Stimulated activated CD8-positive, alpha-beta memory T cell treated with anti-CD3 and anti-CD28 coated beads, Interleukin-4, amount 100 ng/mL, for 4 hours (primary cell): ENCODE data around the gene HCN3.

Source experiments
- DNase-seq, 2 donors: peaks; one replicate each; pipeline ENCODE4 v3.0.0-alpha.2; 2020; ENCODE audit warnings: low read depth in 2 of 2, low spot score in 1 of 2

Gene HCN3

GRCh38 chr1:155254228-155254713 lies 23.0 kb upstream of the HCN3 start:
- DNase-seq: no peak

DNA sequence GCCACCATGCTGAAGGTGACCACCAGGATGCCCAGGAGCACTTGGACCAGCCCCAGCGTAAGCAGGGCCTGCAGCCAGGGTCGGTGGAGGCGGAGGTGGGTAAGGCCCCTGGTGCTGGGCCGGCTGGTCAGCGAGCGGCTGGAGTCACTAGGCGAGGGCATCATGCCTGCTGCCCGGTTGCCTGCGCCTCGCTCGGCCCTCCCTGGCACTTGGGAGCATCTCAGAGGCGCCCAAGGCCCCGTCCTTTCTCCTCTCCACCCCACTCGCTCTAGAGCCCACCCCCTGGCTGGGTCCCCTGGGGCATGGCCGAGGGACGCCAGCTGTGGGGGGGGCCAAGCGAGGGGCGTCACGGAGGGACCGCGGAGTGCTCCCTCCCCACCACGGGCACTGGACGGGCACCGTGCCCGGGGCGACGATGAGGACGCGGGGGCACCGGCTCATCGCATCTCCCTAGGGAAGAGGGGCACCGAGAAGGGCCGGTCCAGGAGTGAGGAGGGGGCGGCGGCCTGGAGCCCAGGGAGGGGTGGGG lies 22.5 kb upstream of the HCN3 start:
- DNase-seq: no peak

GRCh38 chr1:155255243-155256007 lies 21.8 kb upstream of the HCN3 start, which contains the start of gene ENTREP3:
Gene ENTREP3, minus strand, starts transcription at chr1:155255483. Its CDS starts 606 bp downstream, at chr1:155254877.
- DNase-seq: peak in 1 of 2 donors; percentile 39

DNA sequence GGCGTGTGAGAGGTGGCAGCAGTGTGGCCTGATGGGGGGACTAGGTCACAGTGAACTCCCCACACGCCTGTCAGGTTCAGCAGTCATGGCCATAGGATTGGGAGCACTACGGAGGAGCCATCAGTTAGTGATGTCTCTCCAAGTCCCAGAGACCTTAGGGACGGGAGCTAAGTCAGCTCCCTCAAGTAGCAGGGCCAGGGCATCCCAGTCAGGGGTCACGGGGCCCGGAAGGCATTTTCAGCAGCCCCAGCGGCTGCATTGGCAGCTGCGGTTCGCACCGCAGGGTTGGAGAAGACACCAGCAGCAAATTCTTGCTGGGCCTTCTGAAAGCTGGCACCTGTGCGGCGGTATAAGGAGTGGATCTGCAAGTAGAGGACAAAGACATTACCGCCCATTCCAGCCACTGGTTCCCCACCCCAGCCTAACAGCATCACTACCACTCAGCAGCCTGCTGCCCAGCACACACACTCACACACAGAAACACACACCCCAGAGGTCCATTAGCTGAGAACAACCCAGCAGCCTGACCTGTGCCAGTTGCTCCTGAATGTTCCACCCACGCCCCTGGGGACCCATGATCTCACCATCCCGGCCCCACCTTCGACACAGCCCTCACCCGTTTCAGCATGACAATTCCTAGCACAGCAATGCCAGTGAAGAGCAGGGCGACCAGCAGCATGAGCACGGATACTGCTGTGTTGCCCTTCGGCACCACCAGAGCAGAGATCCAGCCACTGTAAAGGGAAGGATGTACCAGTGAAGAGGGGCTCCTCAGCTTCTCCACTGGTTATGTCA lies 21.0 kb upstream of the HCN3 start:
- no peak for DNase-seq

- DNase-seq: no peak
Measured at GRCh38 chr1:155260276-155260675, 17.0 kb upstream of the HCN3 start.

DNA sequence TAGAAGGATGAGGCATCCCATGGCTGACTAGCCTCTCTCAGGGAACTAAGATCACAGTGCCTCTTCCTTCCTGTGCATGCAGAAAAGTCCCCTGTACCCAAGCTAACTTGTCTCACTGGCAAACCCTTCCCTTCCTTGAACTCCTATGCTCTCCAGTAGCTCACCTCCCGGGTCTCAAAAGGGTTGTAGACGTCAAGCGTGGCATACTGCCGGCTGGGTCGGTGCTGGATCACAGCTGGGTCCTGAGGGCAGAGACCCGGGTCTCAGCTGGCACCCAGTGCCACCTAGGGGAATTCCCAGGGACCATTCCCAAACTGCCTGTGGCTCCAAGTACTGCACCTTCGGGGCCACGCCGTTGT lies 15.8 kb upstream of the HCN3 start:
- DNase-seq: no peak

DNA sequence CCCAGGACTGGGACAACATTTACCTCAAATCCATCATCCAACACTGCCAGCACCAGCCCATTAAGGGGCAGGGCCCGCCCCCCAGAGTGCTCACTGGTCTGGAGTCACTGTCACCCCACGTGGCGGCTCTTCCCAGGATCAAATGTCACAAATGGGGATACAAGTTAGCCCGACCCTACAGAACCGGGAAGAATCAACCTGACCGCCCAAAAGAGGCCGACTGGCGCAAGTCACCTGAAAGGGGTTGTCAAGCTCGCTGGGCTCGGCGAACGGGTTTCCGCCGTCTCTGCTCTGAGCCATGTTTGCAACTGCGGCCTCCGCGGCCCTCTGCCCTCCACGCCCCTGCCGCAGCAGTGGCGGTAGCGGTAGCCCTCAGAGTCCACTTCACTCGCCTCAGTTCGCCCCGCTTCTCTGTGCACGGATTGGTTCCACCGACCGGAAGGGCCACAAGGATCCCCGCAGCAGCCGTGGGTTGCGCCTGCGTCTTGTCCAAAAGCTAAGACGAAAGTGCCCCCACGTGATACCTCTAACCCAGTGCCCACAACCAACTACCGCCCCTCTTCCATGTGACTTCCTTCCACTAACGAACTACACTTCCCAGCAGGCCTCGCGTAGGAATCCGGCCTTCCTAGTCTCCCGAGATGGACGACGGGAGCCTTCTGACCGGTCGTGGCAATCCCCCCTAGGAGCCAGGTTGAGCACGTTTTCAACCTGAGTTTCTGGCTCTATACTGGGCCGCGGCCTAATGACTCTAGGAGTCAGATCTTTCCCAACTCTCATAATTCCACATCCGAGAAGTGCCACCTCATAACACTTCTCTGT lies 15.2 kb upstream of the HCN3 start, which contains the start of gene SCAMP3:
TSS of gene SCAMP3 (minus strand) at position 509 of the 822 bp plus-strand sequence. CDS start at position 300, 209 bp downstream.
- DNase-seq: peak; percentile 68 to 78

DNA sequence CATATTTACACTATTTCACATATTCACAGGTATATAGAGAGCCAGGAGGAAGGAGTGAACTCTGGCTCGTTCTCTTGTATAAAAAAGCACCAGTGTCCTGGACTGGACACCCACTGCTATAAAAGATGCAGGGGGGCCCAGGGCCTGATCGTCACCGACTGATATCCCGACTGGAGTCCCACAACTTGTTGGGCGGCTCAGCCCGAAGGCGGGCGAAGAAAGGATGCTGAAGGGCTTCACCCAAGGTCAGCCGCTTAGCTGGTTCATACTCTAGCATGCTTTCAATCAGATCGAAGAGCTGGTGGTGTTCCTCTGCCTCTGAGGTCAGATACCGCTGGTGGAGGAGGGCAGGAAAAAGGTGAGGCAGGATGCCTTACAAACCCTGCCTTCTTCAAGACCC lies 14.2 kb upstream of the HCN3 start:
- DNase-seq: no peak

GRCh38 chr1:155266553-155266952 lies 10.7 kb upstream of the HCN3 start:
- no peak for DNase-seq

DNA sequence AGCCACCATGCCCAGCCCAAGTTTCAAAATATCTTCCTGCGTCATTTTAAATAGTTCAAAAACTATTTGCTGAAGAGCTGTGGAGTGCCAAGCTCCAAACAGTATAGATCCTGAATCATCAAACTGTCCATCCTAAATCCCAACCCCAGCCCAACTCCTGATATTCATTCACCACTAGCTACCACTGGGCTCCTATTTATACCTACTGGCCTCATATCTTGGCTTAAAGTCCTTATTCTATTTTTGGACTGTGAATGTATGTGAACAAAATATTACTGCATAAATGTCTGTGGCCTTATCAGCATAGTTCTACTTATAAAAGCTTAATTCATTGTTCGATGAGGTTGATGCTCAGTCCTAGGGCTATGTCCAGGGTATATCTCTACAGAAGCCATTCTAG lies 9.9 kb upstream of the HCN3 start:
- DNase-seq: no peak

DNA sequence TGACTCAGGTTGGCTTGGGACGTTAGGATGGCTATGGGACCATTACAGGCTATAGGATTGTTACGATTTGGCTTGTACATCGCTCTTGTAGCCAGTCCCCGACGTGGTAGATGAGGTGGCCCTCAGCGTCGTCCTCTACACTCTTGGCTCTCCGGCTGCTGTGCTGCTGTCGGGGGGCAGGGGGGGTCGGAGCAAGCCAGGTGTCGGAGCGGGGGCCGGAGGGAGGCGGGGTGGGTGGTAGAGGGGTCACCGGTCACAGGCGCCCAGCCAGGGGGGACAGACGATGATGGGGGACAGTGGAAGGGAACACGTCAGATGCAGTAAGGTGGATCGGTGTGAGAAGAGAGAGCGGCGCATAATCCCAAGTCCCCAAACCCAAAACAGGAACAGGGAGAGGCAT lies 8.6 kb upstream of the HCN3 start:
- no peak for DNase-seq

DNA sequence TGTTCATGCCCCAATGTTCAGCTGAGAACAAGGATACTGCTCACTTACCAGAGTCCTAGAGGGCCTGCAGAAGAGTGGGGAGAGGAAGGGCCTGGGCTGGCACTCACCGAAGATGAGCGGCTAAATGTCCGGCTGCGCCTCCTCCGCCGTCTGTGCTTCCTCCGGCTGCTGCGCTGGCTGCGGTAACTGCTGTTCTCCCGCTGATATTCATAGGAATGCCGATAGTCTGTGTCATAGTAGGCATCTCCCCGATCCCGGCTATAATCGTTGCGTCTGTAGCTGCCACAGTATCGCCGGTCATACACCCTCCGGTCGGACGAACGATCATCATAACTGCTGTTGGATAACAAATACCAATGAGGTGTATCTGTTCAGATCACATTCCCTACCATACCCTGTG lies 7.9 kb upstream of the HCN3 start:
- no peak for DNase-seq

DNA sequence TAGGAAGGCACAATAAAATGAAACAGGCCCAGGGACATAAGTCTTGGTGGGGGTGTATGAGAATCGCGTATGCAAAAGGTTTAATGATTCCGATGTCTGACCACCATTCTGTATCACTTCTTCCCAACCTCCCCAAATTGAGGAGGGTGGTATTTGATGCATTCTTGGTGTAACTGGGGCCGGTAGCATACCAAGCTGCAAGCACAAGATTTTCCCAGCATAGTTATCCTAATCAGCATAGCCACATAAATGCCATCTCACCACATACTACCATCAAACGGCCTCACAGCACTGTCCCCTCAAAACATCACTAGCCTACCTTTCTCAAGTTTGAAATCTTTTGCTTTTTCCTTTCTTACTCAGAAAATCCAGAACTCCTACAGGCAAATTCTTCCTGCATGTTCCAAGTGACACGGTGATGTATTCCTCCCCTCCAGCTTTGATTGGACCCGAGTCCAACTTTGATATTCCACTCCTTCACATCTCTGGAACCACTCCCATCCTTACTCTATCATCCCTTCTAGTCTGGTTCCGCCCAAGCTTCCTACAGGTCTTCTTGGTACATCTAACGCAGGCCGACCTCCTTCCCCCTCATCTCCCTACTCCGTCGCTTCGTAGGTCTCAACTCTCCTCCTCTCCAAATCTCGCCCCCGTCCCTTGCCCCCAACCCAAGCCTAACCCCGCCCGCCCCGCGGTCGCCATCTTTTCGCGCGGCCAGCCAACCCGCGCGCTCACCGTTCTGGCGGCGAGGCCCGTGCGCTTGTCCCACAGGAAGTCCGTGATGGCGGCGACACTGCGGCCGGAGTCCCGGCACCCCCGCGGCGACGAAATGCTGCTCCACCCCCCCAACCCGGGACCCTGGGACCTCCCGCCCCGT lies 4.6 kb upstream of the HCN3 start:
- DNase-seq: no peak

GRCh38 chr1:155273343-155274245 lies 3.7 kb upstream of the HCN3 start, which contains the start of gene CLK2:
Gene CLK2, minus strand, starts transcription at chr1:155273504. Its CDS starts 2,527 bp downstream, at chr1:155270977.
- peak; percentile 83 to 95 for DNase-seq

DNA sequence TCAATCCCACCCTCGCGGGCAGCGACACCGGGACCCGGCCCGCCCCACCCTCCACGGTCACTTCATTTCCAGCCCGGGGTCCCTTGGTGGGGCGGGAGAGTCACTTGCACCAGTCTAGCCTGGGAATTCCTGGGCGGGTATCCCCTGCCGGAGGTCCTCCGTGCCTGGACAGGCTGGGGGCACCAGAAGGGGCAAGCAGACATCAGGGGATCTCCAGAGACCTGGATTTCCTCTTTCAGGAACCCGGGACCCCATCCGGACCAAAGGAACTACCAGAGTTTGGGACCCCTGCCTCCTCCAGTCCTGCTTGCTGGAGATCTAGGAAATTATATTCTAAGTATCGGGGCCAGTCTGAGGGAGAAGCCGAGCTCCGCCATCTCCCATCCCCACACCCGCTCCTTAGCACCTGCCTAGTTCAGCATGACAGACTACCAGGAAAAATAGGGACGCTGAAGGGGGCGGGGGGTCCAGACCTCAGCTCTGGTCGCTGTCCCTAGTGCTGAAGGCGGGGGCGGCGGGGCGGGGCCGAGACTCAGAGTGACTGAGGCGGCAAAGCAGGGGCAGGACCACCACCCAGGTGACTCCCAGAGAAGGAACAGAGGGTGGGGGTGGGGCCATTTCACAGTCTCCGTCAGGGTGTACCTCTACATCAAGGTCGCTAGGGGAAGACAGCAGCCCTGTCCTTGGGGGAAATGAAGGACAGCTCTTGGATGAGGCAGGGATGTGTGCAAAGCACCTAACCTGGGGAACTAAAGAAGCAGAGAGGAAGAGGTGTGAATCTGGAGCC lies 832 bp downstream of the HCN3 start:
- peak; percentile 52 to 62 for DNase-seq

DNA sequence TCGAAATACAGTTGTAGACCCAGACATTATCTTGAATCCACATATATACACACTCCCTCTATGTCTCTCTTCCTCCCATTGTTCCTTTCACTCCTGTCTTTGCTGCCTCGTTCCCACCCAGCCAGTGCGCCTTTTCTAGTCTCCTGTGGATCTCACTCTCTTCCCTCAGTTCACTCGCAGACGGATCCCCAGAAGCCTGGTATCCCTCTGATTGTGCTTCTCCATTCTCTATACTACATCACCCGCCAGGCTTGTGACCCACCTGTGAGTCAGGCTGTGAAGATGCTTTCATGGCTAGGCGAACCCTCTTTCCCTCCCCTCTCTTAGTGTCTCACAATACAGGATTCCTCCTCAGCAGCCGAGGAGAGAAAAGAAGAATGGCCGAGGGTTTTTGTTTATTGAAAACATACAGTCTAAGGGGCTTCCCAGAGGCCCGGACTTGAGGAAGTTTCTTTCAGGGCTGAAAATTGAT lies 1.5 kb downstream of the HCN3 start:
- DNase-seq: no peak

GRCh38 chr1:155279268-155279667 lies 2.0 kb downstream of the HCN3 start:
- no peak for DNase-seq

DNA sequence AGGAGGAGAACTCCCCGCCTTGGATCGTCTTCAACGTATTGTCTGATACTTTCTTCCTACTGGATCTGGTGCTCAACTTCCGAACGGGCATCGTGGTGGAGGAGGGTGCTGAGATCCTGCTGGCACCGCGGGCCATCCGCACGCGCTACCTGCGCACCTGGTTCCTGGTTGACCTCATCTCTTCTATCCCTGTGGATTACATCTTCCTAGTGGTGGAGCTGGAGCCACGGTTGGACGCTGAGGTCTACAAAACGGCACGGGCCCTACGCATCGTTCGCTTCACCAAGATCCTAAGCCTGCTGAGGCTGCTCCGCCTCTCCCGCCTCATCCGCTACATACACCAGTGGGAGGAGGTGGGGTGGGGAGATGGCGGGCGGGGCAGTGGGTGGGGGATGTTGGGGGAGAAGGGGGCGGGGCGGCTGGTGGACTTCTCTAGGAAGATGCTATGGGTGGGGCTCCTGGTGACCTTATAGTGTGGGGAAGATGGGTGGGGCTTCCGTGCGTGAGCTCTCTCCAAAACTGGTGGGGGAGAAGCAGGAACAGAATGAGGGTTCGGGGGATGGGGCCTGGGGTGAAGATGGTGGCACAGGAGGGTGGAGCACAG lies 5.3 kb downstream of the HCN3 start:
- DNase-seq: no peak
